IMR-90 (cell line): ENCODE results near the gene GNAT2. TPM values are rescaled to one million over a fixed set of nuclear protein-coding genes. Genes with fewer than 3 reads are reported as not detected.

ENCODE experiments used
- ATAC-seq: fragments of 200-7000 bp; cut with Tn5 transposase; 2 replicates; pipeline ENCODE4 v1.9.1; 2020; ENCODE audit warnings: low read depth, mild to moderate bottlenecking, moderate library complexity
- BruUV-seq: library from RNA; stranded (reverse); fragments of 400-500 nt; replicated peaks from 2 replicates; lab custom pipeline; 2021; lab: Mats Ljungman, UMichigan
- CTCF ChIA-PET: fragments of 300-600 bp; formaldehyde crosslinking; extraction: SDS; loops from one replicate; lab custom pipeline; 2021; ENCODE audit warnings: antibody characterized with exemption; lab: Yijun Ruan, JAX
- POLR2A ChIA-PET: fragments of 300-600 bp; sonication (Branson Sonifier 250); formaldehyde crosslinking; loops from one replicate; lab custom pipeline; 2022; ENCODE audit warnings: antibody characterized with exemption; ENCODE audit not compliant: unreplicated experiment; lab: Charles Lee
- DNase-seq: peaks from one replicate; pipeline ENCODE4 v3.0.0; 2013
- H2AFZ ChIP-seq: replicated peaks from 2 replicates; pipeline ENCODE3; 2013; ENCODE audit warnings: low read length, mild to moderate bottlenecking; ENCODE audit not compliant: poor library complexity
- H2AK5ac ChIP-seq: 2 replicates; pipeline ENCODE4 v1.6.1; 2013; ENCODE audit warnings: low read depth, low read length, inconsistent platforms
- H2AK9ac ChIP-seq: replicated peaks from 2 replicates; pipeline ENCODE3; 2013; ENCODE audit warnings: mild to moderate bottlenecking, low read depth, low read length, moderate library complexity; ENCODE audit not compliant: poor library complexity
- H2BK120ac ChIP-seq: 2 replicates; pipeline ENCODE4 v1.6.1; 2013; ENCODE audit warnings: low read depth, low read length, inconsistent platforms
- H2BK15ac ChIP-seq: 3 replicates; pipeline ENCODE4 v1.6.1; 2013; ENCODE audit warnings: low read depth, low read length, inconsistent platforms
- H2BK20ac ChIP-seq: 2 replicates; pipeline ENCODE4 v1.6.1; 2013; ENCODE audit warnings: low read depth, mild to moderate bottlenecking, inconsistent platforms, low read length, moderate library complexity
- H2BK5ac ChIP-seq: 2 replicates; pipeline ENCODE4 v1.6.1; 2013; ENCODE audit warnings: mild to moderate bottlenecking, low read depth, low read length, inconsistent platforms; ENCODE audit not compliant: poor library complexity, severe bottlenecking
- H3K14ac ChIP-seq: replicated peaks from 2 replicates; pipeline ENCODE4 v1.6.1; 2013; ENCODE audit warnings: low read depth, low read length, inconsistent platforms
- H3K18ac ChIP-seq: 2 replicates; pipeline ENCODE4 v1.6.1; 2013; ENCODE audit warnings: low read depth, low read length, control low read depth
- H3K23ac ChIP-seq: 2 replicates; pipeline ENCODE4 v1.6.1; 2013; ENCODE audit warnings: low read depth, low read length, inconsistent platforms
- H3K27ac ChIP-seq: 2 replicates; pipeline ENCODE4 v1.5.1; 2013; ENCODE audit warnings: mild to moderate bottlenecking, control low read depth, low read length; ENCODE audit not compliant: insufficient read depth
- H3K27me3 ChIP-seq: 2 replicates; pipeline ENCODE4 v1.6.1; 2013; ENCODE audit warnings: low read length; ENCODE audit not compliant: control insufficient read depth, insufficient read depth
- H3K36me3 ChIP-seq: 2 replicates; pipeline ENCODE4 v1.6.1; 2013; ENCODE audit warnings: low read length, mixed read lengths; ENCODE audit not compliant: control insufficient read depth, insufficient read depth
- H3K4ac ChIP-seq: 2 replicates; pipeline ENCODE4 v1.6.1; 2013; ENCODE audit warnings: low read depth, low read length, inconsistent platforms
- H3K4me1 ChIP-seq: 2 replicates; pipeline ENCODE4 v1.6.1; 2013; ENCODE audit warnings: low read length, mixed read lengths; ENCODE audit not compliant: control insufficient read depth, insufficient read depth
- H3K4me2 ChIP-seq: 2 replicates; pipeline ENCODE4 v1.6.1; 2013; ENCODE audit warnings: low read depth, mild to moderate bottlenecking, control low read depth, low read length, moderate library complexity
- H3K4me3 ChIP-seq: 2 replicates; pipeline ENCODE4 v1.5.1; 2013; ENCODE audit warnings: low read depth, mild to moderate bottlenecking, control low read depth, low read length, moderate library complexity; ENCODE audit not compliant: insufficient read depth
- H3K56ac ChIP-seq: 2 replicates; pipeline ENCODE4 v1.6.1; 2013; ENCODE audit warnings: low read length, inconsistent platforms; ENCODE audit not compliant: insufficient read depth; ENCODE audit errors: extremely low read depth
- H3K79me1 ChIP-seq, 2 experiments: 2 replicates each; pipeline ENCODE4 v1.6.1; 2013; ENCODE audit warnings: low read length in 2 of 2, inconsistent platforms in 1 of 2, low read depth in 1 of 2
- H3K9ac ChIP-seq: 2 replicates; pipeline ENCODE4 v1.6.1; 2013; ENCODE audit warnings: low read depth, low read length, control low read depth
- H3K9me1 ChIP-seq: 2 replicates; pipeline ENCODE4 v1.6.1; 2013; ENCODE audit warnings: low read length, inconsistent platforms; ENCODE audit not compliant: insufficient read depth
- H3K9me3 ChIP-seq: 2 replicates; pipeline ENCODE4 v1.6.1; 2013; ENCODE audit warnings: low read length; ENCODE audit not compliant: control insufficient read depth, insufficient read depth
- H4K20me1 ChIP-seq: 2 replicates; pipeline ENCODE4 v1.6.1; 2013; ENCODE audit warnings: low read length, inconsistent platforms; ENCODE audit not compliant: insufficient read depth
- H4K5ac ChIP-seq: 2 replicates; pipeline ENCODE4 v1.6.1; 2013; ENCODE audit warnings: mild to moderate bottlenecking, low read depth, low read length, control low read depth
- H4K8ac ChIP-seq, 2 experiments: 2 replicates each; pipeline ENCODE4 v1.6.1; 2013; ENCODE audit warnings: low read depth in 2 of 2, low read length in 2 of 2, control low read depth in 1 of 2, inconsistent platforms in 1 of 2
- H4K91ac ChIP-seq: 2 replicates; pipeline ENCODE4 v1.6.1; 2013; ENCODE audit warnings: low read depth, low read length, inconsistent platforms; ENCODE audit not compliant: insufficient read depth
- CEBPB ChIP-seq: IDR thresholded peaks from 2 replicates; pipeline ENCODE4 v1.6.1; 2012; ENCODE audit warnings: low read depth, low read length, improper control_type of control experiment
- FOS ChIP-seq: fragments of 150-350 bp; IDR thresholded peaks from 2 replicates; pipeline ENCODE4 v1.6.1; 2016; ENCODE audit warnings: low read depth, low read length
- POLR2A ChIP-seq: IDR thresholded peaks from 2 replicates; pipeline ENCODE4 v1.6.1; 2012; ENCODE audit warnings: mild to moderate bottlenecking, low read depth, low read length
- WGBS, 2 experiments: methylation state at CpG; one replicate each; pipeline versions ENCODE4 v1.1.5 to v1.1.7; 2013; ENCODE audit warnings: missing lambda C conversion rate in 2 of 2; ENCODE audit not compliant: insufficient read length in 1 of 2; ENCODE audit errors: extremely low coverage in 2 of 2; 5-methylcytosine and 5-hydroxymethylcytosine counted together
- dilution Hi-C: fragments of 300-500 bp; cut with HindIII; formaldehyde crosslinking; loops from one replicate; pipeline ENCODE4 v1.14.3; 2018; ENCODE audit warnings: low sequenced_read_pairs; ENCODE audit not compliant: unreplicated experiment
- in situ Hi-C: fragments of 300-500 bp; cut with MboI; formaldehyde crosslinking; loops from 3 replicates; pipeline ENCODE4 v1.14.3; 2019; ENCODE audit warnings: low sequenced_read_pairs, inconsistent platforms, mixed read lengths
- intact Hi-C: fragments of 100-400 bp; cut with micrococcal nuclease; formaldehyde crosslinking; loops from 2 replicates; pipeline ENCODE4 v1.10.0; 2022
- polyA plus RNA-seq, 3 experiments: library from polyadenylated mRNA; depleted of rRNA; stranded (reverse); fragments of >200 nt; gene quantifications; 2 replicates each; pipeline ENCODE4 v1.2.3, GENCODE V29; 2012; ENCODE audit warnings: low replicate concordance in 1 of 3
- total RNA-seq: library from RNA; depleted of rRNA; stranded (reverse); fragments of >200 nt; gene quantifications from 2 replicates; pipeline ENCODE4 v1.2.3, GENCODE V29; 2012

The GNAT2 gene
- total and polyA plus RNA-seq, 2 of the 4 experiments (the other 2 are of a cell fraction), result 0.17 to 0.36 TPM

- TF ChIP-seq FOS, result no peak
Measured at GRCh38 chr1:109620841-109621286, 1.4 kb upstream of the GNAT2 start (continued).

- Histone ChIP-seq H3K9ac (peak overlapping the region; percentile 99), H4K91ac (peak overlapping the region; percentile 100), H3K14ac (peak overlapping the region; percentile 90), H3K27ac (peak overlapping the region; percentile 99), H2BK20ac (peak overlapping the region; percentile 89; the same call in 1 of the 2 replicates), H3K36me3 (no peaks in the 10 kb centered on the region; the same call in 1 of the 2 replicates), H3K23ac (peak overlapping the region; percentile 99), H2BK5ac (peak overlapping the region; percentile 97), H3K27me3 (no peaks in the 10 kb centered on the region), H3K4me1 (peaks cover 47% of the 10 kb centered on the region), H3K56ac (peak overlapping the region; percentile 91), H3K9me1 (peaks cover 44% of the 10 kb centered on the region), H3K4me2 (peak overlapping the region; percentile 99), H4K5ac (peak overlapping the region; percentile 97), H4K20me1 (peaks cover 45% of the 10 kb centered on the region), H3K9me3 (no peaks in the 10 kb centered on the region), H2BK15ac (peak overlapping the region; percentile 81; the same call in 1 of the 3 replicates), H3K18ac (peak overlapping the region; percentile 97), H3K79me1 (peaks cover 16 to 84% of the 10 kb centered on the region in 2 experiments; a peak in 3 of 4 replicates), H2AK9ac (peak overlapping the region; percentile 100), H3K4me3 (peak overlapping the region; percentile 96), H4K8ac (peak overlapping the region; percentile 85 to 96), H2BK120ac (peak overlapping the region; percentile 89), H2AFZ (peak overlapping the region; percentile 84), H2AK5ac (peak overlapping the region; percentile 100), H3K4ac (peak overlapping the region; percentile 97)
- dilution Hi-C loops (no loop called here), intact Hi-C loops (loop anchor here (2.0 to 10.0 kb wide), 2 partner anchors 72 to 336 kb away; partner anchors contain the start of genes GNAI3 and PSRC1), in situ Hi-C loops (loop anchor here (5.0 kb wide), 1 partner anchor 73 kb away; the partner anchor contains the start of gene GNAI3)
- ATAC-seq (peak; percentile 54), DNase-seq (peak; percentile 62)
- WGBS, 2 experiments, result no CpG with 5 or more reads among the region's 9 CpGs
- CTCF ChIA-PET, result interaction anchor here (1.5 to 2.0 kb wide), 3 partner anchors 10 to 126 kb away, joined by 3 to 6 read pairs (median 6); partner anchors contain the start of gene CYB561D1
- POLR2A ChIA-PET, result interaction anchor here (1.5 kb wide), 1 partner anchor 72 kb away, joined by 5 read pairs; the partner anchor contains the start of gene GNAI3
- no TSS peak for BruUV-seq
- TF ChIP-seq POLR2A (peak; percentile 78), CEBPB (no peak)
Measured at GRCh38 chr1:109620401-109620791, 980 bp upstream of the GNAT2 start.
